Left hindlimb (tissue), 1 donor: ENCODE data around the gene AMMECR1L.
A peak's percentile ranks its signal among the peaks of the same experiment; 100 is the strongest.

ENCODE experiments used
- DNase-seq: peaks from one replicate; pipeline ENCODE4 v3.0.0-alpha.2; 2018

Gene AMMECR1L

DNA sequence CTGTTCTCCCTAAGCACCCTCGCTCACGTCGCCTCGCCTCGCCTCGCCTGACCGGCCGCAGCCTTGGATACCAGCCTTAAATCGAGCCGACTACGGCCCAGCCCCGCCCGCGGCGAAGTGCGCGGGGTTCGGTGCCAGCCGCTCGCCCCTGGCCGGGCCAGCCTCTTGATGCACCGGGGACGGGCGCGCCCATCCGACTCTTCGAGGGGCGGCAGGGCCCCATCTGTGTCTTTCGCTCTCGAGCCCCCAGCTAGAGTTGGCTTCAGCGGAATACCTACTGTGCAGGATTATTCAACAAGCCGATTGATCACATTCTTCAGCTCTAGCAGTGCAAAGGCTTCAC lies 808 bp upstream of the AMMECR1L start:
- DNase-seq, result peak; percentile 49

DNA sequence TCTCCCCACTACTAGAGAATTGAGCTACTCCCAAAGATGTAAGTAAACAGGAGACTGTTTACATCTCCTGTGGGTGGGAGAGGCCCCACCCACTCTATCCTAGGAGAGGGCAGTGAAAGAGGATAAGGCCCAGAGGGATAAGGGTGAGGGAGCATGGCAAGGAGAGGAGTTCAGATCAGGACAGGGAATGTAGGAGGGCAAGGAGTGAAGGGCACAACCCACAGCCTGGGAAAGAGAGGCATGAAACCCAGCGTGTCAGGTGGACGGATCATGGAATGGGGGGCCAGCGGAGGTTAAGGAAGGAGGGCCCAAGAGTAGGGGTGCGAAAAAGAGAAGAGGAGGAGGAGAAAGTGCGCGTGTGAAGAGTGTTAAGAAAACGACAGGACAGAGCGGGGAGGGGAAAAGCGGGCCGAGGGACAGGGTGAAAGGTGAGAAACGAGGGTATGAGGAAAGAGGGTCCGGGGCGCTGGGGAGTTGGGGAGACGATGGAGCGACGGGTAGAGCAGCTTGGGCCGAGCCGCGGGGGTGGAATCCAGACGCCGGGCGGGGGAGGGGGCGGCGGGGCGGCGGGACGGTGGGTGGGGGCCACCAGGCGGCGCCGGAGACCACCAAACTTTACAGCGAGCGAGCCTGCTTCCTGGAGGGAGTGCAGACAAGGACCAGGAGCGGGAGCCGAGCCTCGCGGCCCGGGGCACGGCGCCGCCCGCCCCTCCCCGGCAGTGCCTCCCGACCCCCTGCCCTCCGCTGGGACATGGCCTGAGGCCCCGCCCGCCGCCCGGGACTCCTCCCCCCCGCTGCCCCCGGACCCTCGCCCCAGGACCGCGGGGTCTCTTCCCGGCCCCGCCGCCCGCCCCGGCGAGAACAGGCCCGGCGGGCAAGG lies 655 bp downstream of the AMMECR1L start:
- DNase-seq, result peak; percentile 50

DNA sequence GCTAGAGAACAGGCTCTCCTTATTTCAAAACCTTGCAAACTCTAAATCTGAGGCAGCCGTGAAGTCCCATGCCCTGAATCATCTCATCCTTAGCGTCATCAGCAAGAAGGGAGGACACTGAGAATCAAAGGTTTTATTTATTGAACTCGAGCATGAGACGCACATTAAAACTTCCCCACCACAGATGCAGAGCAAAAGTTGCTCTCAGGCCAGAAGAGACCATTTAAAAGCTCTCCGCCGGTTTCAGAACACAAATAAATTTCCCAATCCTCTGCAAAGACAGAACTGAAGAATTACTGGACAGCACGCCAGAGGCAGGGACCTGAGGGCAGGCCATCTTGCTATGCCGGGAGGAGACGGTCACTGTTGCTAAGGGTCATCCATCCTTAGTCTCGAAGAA lies 1.3 kb downstream of the AMMECR1L start:
- DNase-seq, result no peak

DNA sequence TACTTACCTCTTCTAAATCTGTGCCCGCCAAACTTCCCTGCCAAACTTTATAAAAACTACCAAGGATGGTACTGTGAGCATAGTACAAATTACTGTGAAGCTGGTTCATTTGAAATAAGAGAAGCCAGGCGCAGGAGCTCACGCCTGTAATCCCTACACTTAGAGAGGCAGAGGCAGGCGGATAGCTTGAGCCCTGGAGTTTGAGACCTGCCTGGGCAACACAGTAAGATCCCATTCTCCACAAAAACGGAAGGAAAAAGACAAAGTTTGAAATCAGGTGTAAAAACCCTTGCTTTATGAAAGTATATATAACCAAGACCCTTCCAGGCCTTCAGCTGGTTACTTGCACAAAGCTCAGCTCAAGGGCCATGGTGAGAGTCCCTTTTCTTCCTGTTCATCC lies 5.9 kb downstream of the AMMECR1L start:
- DNase-seq, result no peak

DNA sequence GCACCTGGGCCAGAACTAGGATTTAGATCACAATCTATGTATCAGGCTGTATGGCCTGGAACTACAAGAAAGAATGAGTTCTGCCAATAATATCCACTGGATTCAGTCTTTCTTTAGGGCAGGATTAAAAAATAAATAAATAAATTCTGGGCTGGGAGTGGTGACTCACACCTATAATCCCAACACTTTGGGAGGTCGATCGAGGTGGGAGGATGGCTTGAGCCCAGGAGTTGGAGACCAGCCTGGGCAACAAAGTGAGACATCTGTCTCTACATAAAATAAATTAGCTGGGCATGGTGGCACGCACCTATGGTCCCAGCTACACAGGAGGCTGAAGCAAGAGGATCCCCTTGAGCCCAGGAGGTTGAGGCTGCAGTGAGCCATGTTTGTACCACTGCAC lies 8.1 kb downstream of the AMMECR1L start:
- no peak for DNase-seq

DNA sequence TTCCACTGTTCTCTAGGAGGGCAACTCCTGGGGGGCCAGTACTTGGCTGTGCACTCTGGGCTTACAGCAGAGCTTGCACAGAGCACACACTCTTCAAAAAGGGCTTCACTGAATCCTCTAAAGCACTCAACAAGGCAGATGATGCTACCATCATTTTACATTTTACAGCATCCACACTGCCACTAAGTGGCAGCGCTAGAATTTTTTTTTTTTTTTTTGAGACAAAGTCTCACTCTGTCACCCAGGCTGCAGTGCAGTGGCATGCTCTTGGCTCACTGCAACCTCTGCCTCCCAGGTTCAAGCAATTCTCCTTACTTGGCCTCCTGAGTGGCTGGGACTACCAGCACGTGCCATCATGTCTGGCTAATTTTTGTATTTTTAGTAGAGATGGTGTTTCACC lies 8.6 kb downstream of the AMMECR1L start:
- DNase-seq, result no peak

DNA sequence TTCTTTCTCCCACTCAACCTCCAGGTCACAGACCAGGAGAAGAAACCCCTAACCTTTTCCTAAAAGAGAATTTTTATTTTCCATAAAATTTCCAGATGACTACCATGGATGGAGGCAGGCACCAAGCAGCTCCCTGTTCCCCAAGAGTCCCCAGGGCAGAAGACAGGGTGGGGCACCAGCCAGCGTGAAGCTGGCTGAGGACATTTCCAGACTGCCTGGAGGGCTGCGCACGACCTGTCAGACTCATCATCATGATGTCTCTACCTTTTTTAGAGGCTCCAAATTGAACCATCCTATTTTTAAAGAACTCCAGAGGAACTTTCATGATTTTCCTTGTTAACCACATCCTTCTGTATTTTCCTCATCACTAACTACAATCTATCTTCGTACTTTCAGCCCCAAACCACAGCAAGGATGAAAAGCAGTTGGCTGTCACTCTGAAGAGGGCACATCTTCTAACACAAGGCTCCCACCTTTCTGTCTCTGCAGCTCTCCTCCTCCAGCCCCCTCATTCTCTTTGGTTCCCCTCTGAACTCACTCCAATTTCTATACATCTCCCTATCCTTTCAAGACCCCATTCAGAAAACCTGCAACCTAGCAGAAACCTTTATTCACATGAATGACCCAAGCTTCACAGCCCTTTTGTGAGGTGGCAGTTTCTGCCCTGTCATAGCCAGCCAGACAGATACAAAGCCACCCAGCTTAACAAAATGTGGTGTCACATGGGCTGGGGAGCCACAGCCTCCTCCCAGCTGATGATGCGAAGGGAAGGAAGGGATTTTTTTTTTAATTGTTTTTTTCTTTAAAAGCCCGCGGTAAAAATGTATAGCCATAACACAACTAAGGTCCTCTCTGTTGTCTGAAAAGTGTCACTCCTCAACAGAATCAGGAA lies 11.1 kb downstream of the AMMECR1L start:
- no peak for DNase-seq

DNA sequence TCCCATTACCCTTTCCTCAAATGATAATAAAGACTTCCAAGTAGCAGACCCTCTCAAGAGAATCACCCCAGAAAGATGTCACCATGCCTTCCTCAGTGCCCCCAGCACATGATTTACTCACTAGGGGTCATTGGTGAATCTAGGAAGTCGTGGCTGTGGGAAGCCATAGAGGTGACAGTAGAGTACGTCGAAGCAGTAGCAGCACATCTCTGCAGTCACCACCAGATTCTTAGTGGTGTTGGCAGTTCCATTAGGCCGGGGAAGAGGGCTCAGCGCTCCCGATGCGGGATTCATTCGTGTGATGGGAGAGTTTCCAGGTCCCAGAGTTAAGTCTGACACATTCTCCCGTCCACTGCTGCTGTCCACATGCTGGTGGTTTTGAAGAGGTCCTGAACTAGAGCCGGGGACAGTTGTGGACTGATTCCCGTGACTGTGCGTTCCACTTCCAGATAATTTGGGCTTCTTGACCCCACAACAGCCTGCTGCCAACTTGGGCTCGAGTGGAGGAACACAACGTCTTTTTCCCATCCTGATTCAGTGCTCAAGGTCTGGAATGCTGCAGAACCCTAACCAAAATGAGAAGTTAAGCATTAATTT lies 12.0 kb downstream of the AMMECR1L start:
- DNase-seq, result no peak

DNA sequence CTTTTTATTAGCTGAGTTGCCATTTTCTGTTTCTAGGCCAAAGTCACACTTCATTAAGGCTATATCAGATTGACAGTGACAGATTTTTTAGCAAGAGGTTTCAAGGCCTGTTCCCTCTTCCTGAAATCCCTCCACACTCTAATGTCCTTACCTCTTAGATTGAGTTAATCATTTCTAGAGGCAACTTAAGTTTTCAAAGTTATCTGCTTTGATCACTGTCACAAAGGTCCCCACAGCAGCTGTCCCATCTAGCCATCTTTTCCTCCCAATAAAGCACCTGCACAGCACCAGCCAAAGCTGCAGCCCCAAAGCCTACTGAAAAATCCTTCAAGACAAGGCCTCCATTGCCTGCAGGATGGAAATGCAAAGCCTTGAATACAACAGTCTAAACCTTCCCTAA lies 13.4 kb downstream of the AMMECR1L start:
- no peak for DNase-seq

DNA sequence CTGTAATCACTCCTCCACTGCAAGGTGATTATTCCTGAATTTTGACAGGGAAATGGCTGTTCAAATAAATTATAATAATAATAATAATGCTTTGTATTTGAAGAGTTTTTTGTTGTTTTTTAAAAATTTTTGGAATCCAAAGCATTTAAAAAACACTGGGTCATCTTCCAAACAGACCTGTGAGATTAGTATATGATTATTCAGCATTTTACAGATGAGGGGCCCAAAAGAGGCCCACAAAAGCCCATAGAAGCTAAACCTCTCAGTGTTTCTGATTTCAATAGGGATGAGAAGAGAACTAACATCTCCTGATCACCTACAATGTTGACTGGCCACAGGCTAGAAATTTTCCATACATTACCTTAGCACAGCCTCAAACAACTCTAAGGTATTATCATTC lies 19.8 kb downstream of the AMMECR1L start:
- no peak for DNase-seq

DNA sequence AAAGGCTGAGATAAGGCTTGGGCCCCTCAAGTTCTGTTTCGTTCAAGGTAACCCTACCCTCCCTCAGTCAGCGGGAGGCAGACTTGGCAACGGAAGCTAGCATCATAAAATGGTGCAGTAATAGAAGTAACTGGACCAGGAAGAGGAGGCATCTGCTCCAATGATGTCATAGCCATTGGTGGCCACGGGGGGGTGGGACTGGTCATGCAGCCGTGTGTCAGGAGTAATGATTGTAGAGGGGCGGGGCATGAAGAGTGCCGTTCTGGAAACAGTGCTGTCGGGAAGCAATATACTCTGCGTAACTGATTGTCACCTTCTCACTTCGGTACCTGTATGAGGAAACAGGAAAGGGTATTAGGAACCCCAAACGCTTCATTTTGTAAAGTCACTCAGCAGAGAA lies 20.9 kb downstream of the AMMECR1L start:
- no peak for DNase-seq

DNA sequence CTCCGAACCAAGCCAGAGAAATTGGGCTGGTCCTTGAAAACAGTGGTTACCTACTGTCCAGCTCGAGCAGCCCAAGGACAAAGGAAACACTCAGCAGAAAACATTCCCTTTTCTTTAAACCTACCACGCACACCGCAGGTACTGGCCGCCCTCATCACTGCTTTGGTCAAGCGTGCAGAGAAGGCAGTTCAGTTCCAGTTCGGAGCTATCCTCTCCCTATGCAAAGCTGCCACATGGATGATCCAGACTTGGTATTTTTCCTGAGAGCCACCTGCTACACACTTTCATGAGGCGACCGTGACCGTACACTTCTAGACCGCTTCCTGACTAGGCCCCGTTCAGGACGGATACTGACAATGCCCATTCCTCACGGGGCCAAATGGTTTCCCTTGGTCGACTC lies 23.5 kb downstream of the AMMECR1L start:
- DNase-seq, result no peak

DNA sequence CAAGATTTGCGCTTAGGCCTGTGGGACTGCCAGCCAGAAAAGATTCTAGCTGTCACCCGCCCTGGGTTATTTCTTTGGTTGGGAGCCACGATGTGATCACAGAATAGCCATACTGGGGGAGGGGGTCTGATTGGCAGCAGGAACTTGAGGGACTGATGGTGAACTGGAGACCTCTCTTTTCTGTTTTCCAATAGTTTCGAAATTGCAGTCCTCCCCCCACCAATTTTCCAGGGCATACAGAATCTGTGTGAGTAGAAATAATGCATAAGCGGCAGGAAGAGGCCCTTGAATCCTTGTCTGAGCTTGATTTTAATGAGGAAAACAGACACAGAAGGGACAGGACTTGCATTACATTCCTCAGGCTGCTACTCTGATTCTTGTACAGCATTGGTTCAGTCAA lies 25.6 kb downstream of the AMMECR1L start:
- no peak for DNase-seq

DNA sequence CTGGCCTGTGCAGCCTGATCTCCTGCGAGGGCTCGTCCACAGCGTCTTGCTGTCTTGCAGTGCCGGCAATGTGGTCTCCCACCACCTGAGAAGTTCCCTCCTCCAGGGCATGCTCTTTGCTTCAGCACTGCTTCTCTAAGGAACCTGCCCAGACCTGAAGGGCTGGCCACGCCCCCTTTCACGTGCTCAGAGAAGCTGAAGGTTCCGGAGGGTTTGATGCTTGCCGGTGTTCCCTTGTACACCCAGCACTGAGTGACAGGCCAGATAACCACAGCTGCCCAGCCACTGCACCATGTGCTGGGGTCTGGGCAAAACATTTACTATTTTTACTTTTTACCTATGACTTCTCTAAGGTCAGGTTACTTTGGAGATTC lies 26.1 kb downstream of the AMMECR1L start:
- peak; percentile 45 for DNase-seq

DNA sequence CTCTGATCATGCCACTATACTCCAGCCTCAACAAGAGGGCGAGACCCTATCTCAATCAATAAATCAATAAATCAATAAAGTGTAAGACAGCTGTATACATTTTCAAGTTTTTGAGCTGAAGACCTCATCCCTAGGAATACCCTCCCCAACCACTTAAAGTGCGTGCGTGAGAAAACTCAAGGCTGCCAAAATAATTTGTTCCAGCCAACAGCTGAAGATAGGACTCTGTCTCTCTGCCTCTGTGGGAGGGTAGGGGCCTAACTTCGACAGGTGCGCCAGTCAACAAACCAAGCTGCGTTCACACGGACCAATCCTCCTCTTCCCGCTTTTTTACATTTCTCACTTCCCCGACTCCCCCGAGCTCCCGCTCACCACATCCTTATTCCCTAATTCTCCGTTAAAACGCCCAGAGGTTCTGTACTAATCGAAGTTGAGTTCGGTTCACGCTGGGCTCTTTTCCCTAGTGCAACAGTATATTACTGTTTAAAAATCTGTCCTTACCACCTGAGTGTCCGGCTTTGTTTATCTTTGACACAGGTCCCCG lies 28.4 kb downstream of the AMMECR1L start:
- peak; percentile 38 for DNase-seq

DNA sequence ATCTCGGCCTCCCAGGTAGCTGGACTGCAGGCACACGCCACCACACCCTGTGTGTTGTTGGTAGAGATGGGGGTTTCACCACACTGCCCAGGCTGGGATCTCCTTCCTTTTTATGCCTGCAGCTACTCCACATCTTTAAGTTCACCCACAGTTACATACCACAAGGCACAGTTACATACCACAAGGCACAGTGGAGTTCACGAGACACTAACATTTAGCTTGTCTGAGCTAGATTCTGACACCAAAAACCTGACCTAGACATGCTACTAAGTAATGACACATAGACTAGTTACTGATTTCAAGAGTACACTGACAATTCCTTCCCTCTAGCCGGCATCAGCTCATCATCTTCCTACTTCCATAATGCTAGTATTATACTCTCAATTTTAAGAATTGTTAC lies 32.1 kb downstream of the AMMECR1L start:
- no peak for DNase-seq

DNA sequence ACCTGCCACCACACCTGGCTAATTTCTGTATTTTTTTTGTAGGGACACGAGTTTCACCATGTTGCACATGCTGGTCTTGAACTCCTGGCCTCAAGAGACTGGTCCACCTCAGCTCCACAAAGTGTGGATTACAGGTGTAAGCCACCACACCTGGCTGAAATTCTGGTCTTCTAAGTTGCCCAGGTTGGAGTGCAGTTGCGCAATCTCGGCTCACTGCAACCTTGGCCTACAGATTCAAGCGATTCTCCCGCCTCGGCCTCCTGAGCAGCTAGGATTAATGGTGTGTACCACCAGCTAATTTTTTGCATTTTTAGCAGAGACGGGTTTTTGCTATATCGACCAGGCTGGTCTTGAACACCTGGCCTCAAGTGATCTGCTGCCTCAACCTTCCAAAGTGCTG lies 33.4 kb downstream of the AMMECR1L start:
- no peak for DNase-seq

DNA sequence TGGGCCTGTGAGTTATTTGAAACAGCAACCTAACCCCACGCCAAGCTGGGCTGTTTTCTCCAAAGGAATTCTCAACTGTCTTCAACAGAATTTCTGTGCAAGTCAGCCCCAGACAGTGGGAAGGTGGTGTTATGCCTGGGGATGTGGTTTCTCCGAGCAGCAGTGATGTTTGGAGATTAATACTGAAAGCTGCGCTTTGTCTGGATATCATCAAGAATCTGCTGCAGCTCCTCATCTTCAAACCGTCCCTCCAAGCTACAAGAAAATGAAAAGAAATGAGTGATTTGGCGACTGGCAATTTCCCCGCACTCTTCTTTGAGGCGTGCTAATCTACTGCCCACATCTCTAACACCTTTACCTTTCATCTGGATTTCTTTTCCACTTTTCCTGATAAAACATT lies 37.8 kb downstream of the AMMECR1L start:
- DNase-seq, result no peak

DNA sequence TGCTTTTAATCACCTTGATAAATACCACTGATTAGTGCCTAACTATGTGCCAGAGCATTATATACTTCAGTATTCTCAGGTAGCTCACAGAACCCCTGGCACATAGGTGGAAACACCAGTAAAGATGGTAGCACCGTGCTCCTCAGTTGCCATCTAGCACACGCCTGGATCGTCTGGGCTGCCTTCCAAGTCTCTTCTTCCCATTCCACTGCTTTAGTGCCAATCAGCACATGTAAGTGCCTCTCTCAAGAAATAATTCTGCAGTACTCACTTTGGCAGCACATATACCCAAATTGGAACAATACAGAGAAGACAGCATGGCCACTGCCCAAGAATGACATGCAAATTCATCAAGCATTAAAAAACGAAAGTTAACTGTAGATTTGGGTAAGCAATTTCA lies 40.8 kb downstream of the AMMECR1L start:
- no peak for DNase-seq

DNA sequence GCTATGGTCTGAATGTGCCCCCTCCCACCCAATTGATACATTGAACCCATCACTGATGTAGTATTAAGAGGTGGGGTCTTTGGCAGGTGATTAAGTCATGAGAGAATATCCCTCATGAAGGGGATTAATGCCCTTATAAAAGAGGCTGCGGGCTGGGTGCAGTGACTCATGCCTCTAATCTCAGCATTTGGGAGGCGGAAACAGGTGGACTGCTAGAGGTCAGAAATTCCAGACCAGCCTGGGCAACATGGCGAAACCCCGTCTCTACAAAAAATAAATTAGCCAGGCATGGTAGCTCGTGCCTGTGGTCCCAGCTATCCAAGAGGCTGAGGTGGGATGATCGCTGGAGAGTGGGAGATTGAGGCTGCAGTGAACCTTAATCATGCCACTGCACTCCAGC lies 42.1 kb downstream of the AMMECR1L start:
- DNase-seq, result no peak

DNA sequence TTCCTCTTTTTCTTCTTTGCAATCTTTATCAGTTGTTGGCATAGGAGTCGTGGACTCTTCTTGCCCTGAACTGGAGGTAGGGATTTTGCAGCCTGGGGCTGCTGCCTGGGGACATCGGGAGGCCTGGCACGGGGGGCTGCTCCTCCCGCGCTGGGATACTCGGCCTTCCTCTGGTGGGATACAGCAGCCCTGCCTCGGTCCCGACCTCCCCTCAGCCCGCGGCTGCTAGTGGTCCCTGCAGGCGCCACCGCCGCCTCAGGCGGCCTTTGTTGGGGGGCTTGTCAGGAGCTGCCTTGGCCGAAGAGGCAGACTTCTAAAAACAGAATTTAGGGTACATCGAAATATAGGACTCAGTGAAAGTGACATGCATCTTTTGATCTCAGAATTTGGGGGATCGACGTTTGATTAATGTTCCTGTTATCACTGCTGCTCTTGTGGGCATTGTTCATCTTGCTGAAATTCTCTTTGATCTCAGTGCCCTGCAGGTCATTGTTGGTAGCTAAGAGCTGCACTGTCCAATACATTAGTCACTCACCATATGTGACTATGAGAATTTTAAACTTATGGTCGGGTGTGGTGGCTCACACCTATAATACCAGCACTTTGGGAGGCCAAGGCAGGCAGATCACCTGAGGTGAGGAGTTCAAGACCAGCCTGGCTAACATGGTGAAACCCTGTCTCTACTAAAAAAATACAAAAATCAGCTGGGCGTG lies 44.1 kb downstream of the AMMECR1L start:
- DNase-seq, result no peak

DNA sequence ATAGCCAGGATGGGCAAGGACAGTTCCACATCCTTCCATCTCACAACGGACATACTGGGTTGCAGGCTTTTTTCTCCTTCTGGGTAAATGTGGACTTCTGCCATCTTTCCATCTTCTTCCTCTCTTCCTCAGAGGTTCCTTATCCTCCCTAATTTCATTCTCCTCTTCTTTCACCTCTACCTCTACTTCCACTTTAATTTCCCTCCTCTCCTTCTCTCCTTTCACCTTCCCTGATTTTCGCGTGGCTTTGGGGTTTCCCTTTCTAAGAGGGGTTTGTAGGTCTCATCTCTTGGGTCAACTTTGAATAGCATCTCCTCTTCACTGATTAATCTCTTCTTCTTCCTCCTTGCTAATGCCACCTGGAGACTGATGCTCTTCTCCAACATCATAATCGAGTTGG lies 44.9 kb downstream of the AMMECR1L start:
- DNase-seq, result no peak

DNA sequence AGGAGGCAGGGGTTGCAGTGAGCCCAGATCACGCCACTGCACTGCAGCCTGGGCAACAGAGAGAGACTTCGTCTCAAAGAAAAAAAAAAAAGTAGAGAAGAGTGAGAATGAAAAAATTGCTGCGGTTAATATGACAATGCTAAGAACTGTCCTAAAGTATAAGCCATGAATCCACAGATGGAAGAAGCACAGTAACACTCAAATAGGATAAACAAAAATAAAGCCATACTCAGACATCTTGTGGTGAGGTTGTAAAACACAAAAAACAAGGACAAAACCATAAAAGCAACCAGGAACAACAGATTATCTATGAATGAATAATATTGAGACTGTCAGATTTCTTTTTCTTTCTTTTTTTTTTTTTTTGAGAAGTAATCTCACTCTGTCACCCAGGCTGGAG lies 50.8 kb downstream of the AMMECR1L start:
- no peak for DNase-seq
